Stimulated activated CD4-positive, alpha-beta T cell treated with anti-CD3 and anti-CD28 coated beads, TNF-alpha, amount 100 ng/mL, for 4 hours (primary cell): ENCODE results near the gene LRRTM4.
"Not testable (repeated sequence)": the region's sequence is repeated elsewhere in the genome, so short reads cannot be mapped to it uniquely, and the experiment has no call there.

Experiments
- DNase-seq, 3 experiments: peaks; one replicate each; pipeline ENCODE4 v3.0.0-alpha.2; 2020; ENCODE audit warnings: low read depth in 3 of 3

Gene LRRTM4

GRCh38 chr2:77086051-77086450 is 436.1 kb downstream of the LRRTM4 start:
- DNase-seq, result no peak

- no peak for DNase-seq
Measured at GRCh38 chr2:77085561-77085960, 436.6 kb downstream of the LRRTM4 start.

DNA sequence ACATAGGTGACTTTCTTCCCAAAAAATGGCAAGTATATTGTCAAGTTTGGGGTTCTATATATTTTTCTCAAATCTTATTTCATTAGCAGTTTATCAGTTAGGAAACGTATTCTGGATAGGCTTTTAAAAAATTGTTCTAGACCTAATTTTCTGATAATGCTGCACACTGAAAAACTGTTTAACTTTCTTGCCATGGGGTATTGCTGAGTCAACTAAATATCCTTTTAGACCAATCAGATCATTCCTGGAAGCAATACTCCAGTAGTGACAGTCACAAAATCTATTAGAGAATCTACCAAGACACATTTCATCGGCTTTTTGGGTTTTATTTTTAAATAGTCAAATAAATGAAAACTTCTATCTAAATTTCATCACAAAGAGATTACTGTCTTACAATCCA is 440.6 kb downstream of the LRRTM4 start:
- no peak for DNase-seq

DNA sequence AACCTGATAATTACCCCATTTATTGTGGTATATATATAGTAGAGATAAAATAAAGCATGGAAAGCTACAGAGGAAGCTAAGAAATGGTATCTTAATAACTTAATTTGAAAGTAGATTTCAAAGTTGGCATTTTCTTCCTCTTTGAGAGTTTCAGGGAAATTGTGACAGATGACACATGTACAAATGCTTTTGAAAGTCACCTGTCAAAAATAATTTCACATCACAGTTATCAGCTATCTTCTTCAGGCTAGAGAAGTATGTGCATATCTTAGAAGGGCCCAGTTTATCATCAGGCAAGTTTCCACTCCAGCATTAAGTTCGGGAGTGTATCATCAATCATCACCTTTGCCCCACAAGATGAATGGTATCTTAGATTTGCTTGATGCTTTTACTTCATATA is 457.9 kb downstream of the LRRTM4 start:
- no peak for DNase-seq

DNA sequence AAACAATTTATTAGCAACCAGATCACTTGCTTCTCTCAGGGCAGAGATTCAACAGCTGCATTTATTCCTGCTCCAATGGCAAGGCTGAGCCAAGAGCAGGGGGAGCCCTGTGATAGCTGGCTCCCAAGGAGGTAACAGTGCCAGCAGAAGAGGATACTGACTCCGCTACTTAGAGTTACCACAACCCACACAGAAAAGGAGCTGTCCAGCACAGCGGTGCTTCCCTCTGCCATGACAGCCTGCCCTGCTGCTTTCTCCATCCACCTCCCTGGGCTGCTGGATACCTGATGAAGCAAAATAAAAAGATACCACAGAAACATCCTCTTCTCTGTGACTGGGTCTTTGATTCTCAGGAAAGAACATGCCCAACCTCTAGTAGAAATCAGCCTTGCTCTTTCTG is 467.2 kb downstream of the LRRTM4 start:
- DNase-seq, result no peak

DNA sequence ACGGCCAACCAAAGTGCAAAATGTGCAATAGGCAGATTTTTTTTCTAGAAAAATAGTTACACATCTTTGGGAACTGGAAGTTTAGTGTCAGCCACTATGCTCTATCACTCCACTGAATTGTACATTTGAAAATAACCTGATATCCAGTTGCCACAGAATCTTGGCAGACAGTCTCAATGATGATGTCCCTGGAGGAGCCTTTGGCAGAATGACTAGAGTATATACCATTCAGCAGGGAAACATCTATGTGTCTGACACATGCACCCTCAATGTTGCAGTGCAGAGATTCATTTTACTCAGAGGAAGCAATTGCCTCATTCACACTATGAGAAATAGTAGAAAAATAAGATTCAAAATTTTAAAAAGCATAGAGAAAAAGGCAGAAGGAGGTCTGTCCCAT is 475.8 kb downstream of the LRRTM4 start:
- no peak for DNase-seq

DNA sequence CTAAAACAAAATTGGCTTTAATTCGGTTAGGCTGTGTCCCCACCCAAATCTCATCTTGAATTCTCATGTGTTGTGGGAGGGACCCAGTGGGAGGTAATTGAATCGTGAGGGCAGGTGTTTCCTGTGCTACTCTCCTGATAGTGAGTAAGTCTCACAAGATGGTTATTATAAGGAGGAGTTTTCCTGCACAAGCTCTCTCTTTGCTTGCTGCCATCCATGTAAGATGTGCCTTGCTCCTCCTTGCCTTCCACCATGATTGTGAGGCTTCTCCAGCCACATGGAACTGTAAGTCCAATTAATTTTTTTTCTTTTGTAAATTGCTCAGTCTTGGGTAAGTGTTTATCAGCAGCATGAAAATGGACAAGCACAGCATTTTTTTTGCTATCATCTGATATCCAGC is 476.7 kb downstream of the LRRTM4 start:
- not testable (repeated sequence) for DNase-seq

DNA sequence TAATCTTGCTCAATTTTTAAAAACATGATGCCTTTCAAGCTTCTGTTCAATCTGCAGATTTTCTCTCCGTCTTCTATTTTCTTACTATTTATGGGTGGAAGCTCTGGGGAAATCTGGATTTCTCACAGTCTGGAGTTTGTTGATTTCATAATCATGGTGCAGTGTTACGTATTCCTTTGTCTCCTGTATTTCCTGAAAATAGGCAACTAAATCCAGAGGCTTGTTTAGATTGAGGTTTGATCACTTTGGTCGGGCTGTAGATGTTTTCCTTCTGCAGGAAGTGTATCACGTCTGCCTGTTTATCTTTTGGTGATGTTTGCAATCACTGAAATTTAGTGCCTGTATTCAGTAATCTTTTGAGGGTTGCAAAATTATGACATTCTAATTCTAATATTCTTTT is 487.7 kb downstream of the LRRTM4 start:
- DNase-seq, result no peak

DNA sequence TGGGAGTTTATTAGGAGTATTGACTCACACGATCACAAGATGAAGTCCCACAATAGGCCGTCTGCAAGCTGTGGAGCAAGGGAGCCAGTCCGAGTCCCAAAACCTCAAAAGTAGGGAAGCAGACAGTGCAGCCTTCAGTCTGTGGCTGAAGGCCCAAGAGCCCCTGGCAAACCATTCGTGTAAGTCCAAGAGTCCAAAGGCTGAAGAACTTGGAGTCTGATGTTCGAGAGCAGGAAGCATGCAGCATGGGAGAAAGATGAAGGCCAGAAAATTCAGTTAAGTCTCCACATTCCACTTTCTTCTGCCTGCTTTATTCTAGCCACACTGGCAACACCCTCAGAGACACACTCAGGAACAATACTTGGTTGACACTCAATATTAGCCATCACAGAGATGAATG is 492.9 kb downstream of the LRRTM4 start:
- DNase-seq, result not testable (repeated sequence)

- DNase-seq, result no peak
Measured at GRCh38 chr2:77028032-77028600, 494.1 kb downstream of the LRRTM4 start.

- DNase-seq, result no peak
Measured at GRCh38 chr2:77025714-77026113, 496.5 kb downstream of the LRRTM4 start.

DNA sequence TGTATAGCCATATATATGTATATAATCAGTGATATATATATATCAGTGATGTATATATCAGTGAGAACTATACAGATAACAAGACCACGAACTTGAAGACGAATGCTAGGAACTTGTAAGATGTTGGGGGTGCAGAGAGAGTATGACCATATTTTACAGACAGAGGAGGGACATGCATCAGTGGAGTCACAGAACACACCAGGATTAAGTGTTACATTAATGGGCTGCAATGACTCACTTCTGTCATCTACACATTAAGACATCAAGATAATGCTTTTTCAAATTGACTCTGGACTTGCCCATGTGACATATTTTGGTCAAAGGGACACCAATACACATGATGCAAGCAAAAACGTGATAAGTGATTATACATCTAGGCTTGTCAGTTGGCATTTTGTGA is 501.0 kb downstream of the LRRTM4 start:
- no peak for DNase-seq

DNA sequence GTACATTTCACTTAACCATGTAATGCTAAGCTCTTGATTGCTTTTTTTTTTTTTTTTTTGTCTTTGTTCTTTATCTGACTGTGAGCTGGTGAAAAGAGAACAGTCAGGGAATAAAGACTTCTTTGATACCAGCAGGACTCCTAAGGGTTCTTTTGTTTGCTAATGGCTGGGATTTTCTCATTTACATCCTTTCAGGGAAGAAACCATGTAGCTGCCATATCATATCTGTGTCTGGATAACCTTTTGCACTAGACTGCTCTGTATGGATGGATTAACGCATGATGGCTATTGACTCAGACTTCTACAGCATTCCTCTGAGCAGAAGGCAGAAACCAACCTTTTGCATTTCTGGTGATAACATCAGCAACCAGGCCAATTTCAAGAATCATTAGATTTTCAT is 504.0 kb downstream of the LRRTM4 start:
- no peak for DNase-seq

- DNase-seq, result no peak
Measured at GRCh38 chr2:77017355-77017745, 504.8 kb downstream of the LRRTM4 start.

DNA sequence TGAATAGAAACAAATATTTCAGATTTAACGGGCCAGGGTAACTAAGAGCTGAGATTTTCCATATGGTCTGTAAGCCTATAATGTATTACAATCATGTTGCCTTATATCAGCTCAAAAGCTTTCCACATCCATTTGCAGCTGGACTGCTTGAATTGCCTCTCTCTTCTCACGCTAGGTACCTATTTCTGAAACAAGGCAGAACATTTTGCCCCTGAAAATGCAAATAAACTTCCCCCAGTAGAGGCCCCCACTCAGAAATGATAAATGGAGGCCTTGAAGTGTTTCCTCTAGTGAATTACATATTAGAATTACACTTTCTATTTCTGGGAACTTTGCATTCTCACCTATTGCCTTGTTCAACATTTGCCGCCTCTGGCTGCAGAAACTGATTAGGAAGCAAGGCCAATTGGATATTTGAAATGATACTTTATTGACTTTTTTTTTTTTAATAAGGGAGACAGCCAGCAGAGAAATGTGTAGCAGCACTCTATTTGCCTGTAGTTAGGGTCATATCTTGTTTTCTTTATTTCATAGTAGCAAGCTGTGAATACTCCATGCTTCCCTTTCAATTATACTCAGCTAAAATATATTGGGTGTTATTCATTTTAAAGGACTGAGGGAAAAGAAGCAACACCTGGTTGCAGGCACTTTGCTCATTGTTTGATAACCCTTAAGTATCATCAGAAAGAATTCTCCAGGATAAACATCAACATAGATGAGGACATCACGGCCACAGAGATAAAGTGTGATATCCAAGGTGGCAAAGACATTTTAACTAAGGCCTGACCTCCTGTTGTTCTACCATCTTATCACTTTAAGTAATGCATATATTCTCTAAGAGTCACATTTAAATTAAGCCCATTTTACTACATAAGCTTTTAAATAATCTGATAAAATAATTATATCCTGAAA is 505.5 kb downstream of the LRRTM4 start:
- DNase-seq, result no peak

- DNase-seq, result no peak
Measured at GRCh38 chr2:77013953-77014352, 508.2 kb downstream of the LRRTM4 start.

GRCh38 chr2:77013457-77013856 is 508.7 kb downstream of the LRRTM4 start:
- no peak for DNase-seq

DNA sequence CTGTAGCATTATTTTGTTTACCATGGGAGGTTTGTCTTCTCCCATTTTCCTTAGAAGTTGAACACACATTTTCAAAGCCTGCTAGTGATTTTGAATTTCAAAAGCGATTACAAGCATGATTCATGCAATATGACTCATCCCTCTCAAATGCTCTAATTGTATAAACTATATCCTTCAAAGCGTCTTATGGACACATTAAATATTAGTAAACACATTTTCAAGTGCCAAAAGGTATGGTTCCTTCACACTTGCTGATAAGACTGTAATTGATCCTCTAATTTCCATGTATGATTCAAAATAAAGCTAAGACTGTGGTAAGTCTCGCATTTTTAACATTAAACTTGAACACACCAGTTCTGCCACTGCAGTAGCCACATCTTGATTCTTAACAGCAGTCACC is 512.9 kb downstream of the LRRTM4 start:
- no peak for DNase-seq

DNA sequence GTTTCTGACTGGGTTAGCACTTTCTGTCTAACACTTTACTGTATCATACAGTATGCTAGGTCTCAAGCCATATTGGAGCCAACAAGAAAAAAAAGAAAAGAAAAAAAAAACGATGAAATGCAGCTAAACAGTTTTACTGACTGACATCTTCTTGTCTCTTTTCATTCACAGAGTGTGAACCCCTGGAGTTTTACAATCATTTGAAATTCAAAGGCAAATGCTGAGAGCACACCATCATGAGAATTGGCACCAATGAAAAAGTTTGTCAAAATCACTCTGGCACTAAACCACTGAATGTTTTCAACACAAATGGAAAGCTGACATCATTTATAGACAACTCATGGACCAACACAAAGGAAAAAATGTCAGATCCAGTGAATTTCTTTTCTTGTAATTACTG is 513.3 kb downstream of the LRRTM4 start:
- DNase-seq, result no peak

DNA sequence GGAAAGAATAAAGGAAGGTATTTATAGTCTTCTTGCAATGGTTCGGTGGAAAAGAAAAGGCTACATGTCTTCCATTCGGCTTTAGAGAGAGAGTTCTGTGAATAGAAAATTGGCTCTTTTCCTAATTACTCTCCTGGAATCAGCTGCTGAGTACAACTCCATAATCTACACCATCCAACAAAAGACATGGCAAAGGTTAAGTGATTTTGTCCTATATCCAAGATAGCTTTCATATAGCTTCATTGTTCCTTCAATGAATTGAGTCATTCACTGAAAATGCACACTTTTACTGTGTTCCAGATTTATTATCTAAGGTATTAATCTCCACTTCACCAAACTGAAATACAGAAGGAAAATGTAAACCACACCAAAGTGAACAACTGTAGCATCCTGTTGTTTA is 514.5 kb downstream of the LRRTM4 start:
- no peak for DNase-seq

DNA sequence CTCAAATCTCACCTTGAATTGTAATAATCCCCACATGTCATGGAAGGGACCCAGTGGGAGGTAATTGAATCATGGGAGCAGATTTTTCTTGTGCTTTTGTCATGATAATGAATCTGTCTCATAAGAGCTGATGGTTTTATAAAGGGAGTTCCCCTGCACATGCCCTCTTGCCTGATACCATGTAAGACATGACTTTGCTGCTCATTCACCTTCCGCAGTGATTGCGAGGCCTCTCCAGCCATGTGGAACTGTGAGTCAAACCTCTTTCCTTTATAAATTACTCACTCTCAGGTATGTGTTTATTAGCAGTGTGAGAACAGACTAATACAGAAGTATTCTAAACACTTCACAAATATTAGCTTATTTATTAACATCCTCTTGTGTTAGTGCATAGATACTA is 516.7 kb downstream of the LRRTM4 start:
- DNase-seq, result no peak

- no peak for DNase-seq
Measured at GRCh38 chr2:77001895-77002294, 520.3 kb downstream of the LRRTM4 start.

DNA sequence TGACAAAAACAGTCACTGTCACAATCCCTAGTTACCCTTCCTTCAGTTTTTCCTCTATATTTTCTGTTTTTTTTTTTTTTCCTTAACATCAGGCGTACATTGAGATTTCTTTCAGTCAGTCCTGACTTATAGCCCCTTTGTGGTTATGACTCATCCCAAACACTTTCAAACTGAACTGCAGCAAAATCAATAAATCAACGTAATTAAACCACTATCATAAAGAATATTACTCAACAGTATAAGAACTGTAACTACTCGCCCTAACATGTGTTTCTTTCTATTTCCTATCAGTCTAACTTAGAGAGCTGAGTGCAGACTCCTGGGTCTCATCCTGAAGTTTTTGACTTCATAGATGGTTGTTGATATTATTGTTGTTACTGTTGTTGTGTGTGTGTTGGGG is 523.5 kb downstream of the LRRTM4 start:
- DNase-seq, result no peak

GRCh38 chr2:76998152-76998551 is 524.0 kb downstream of the LRRTM4 start:
- no peak for DNase-seq
